ENCODE data around the gene WIPF3.
A peak's percentile ranks its signal among the peaks of the same experiment; 100 is the strongest.
"Not testable (repeated sequence)": the region's sequence is repeated elsewhere in the genome, so short reads cannot be mapped to it uniquely, and the experiment has no call there.

The WIPF3 gene

DNA sequence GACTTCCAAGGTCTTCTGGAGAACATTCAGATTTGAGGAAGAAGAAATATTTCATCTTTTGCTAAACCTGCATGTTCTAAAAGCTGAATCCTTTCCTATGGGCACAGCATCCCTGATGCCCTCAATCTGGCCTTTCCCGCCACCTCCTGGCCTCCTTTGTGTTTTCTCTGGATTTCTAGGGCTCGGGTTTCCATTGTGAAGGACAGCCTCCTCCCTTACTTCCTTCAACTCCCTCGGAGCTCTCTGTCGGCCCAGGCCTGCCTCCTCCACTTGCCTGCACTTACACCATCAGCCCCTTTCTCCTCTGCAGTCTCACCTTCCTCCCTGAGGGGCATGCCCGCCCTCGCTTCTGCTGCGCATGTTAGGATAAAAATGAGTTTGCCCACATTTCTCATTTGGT, 75.4 kb downstream of the WIPF3 start:
- no peaks in the 10 kb centered on the region for H3K9me3 ChIP-seq (ENCODE audit: control insufficient read depth, insufficient read depth, low read length)
- H3K4me3 ChIP-seq (ENCODE audit: low read depth, low read length) = no peak overlapping the region
- no peaks in the 10 kb centered on the region for H3K36me3 ChIP-seq (ENCODE audit: control insufficient read depth, insufficient read depth, low read length)
- peaks cover 32% of the 10 kb centered on the region for H3K4me1 ChIP-seq (ENCODE audit: control insufficient read depth, insufficient read depth, low read length)
- no peak overlapping the region for H3K9ac ChIP-seq (ENCODE audit: low read depth, low read length)
- H3K27ac ChIP-seq (ENCODE audit: low read depth, low read length) = no peak overlapping the region
- H3K27me3 ChIP-seq (ENCODE audit: control insufficient read depth, insufficient read depth, low read length) = no peaks in the 10 kb centered on the region

DNA sequence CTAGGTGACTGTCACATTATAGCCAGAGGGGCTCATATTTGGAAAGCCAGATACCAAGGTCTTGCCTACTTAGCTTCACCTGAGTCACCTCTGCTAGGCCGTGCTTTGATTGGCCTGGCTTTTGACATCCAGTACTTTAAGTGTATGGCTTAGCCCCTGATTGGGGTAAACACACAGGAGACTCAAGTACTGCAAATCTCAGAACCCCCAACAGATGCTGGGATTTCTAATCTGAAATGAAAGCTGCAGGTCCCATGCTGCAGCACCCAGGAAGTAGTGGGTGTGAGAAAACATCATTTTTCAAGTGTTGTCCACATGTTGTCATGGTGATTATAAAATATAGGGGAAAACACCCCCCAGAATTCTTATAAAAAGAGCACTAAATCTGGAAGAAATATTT, 76.2 kb downstream of the WIPF3 start:
- no peak overlapping the region for H3K4me3 ChIP-seq (ENCODE audit: low read depth, low read length)
- no peak overlapping the region for H3K9ac ChIP-seq (ENCODE audit: low read depth, low read length)
- H3K9me3 ChIP-seq (ENCODE audit: control insufficient read depth, insufficient read depth, low read length) = no peaks in the 10 kb centered on the region
- H3K36me3 ChIP-seq (ENCODE audit: control insufficient read depth, insufficient read depth, low read length) = peaks cover 3% of the 10 kb centered on the region; the same call in 1 of the 2 replicates
- H3K4me1 ChIP-seq (ENCODE audit: control insufficient read depth, insufficient read depth, low read length) = peaks cover 32% of the 10 kb centered on the region
- no peak overlapping the region for H3K27ac ChIP-seq (ENCODE audit: low read depth, low read length)
- no peaks in the 10 kb centered on the region for H3K27me3 ChIP-seq (ENCODE audit: control insufficient read depth, insufficient read depth, low read length)

DNA sequence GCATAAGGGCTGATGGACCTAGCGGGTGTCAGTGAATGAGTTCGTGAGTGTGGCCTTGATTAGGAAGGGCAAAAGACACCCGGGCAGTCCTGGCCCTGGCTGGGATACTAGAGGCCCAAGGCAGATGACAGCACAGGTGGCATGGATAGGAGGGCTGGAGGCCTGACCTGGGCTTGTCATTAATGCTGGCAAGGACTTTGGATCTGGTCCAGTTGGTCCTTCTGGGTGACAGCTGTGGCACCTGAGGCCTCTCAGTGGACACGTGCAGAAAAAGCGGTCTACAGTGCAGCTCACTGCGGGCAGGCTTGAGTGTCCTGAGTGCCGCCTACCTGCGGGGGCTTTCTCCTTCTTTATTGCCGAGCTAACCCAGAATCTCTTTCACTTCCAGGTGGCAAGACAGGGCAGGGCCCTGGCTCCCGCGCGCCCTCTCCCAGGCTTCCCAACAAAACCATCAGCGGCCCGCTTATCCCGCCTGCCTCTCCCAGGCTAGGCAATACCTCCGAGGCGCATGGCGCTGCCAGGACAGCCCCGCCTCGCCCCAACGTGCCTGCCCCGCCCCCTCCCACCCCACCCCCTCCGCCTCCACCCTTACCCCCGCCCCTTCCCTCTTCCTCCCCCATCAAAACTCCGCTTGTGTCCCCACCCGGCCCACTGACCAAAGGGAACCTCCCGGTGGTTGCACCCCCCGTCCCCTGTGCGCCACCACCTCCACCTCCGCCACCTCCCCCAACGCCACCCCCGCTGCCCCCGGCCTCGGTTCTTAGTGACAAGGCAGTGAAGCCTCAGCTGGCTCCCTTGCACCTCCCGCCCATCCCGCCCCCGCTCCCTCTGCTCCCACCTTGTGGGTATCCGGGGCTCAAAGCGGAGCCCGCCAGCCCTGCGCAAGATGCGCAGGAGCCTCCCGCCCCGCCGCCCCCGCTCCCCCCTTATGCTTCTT, 77.4 kb downstream of the WIPF3 start:
- Histone ChIP-seq H3K9ac (ENCODE audit: low read depth, low read length) (no peak overlapping the region), H3K27ac (ENCODE audit: low read depth, low read length) (no peak overlapping the region)

DNA sequence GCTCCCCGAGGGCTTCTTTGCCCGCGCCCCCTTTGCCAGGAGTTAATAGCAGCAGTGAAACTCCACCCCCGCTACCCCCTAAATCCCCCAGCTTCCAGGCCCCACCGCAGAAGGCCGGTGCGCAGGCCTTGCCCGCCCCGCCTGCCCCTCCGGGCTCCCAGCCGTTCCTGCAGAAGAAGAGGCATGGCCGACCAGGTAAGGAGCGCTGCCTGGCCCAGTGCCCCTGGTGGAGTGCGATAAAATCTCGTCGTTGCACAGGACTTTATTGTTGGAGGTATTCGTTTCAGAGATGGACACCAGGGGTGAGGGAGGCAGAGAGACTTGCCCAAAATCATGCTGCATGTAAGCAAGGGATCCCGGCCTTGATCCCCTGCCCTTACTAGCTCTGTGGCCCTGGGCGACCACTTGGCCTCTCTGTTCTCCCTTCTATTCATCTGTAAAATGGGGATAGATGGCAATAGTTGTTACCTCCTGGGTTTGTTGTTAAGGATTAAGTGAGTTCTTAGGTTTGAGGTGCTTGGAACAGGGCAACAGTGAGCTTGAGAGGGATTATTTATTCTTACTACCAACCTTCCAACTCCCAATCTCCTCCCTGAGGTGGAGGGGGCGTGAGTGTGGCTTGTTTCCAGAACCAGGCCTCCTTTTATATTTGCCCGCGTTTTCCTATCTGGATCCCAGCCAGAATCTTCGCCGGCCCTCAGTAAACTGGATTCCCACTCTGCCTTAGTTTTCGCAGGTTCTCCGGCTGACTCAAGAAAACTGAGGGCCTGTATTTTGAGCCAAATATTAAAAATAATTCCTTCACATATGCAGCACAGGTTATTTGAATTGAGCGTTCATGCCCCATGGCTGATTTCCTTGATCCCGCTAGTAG, 78.3 kb downstream of the WIPF3 start:
- peak overlapping the region; percentile 62 for H3K4me3 ChIP-seq (ENCODE audit: low read depth, low read length)
- H3K9ac ChIP-seq (ENCODE audit: low read depth, low read length) = no peak overlapping the region
- no peak overlapping the region for H3K27ac ChIP-seq (ENCODE audit: low read depth, low read length)
- H3K27me3 ChIP-seq (ENCODE audit: control insufficient read depth, insufficient read depth, low read length) = no peaks in the 10 kb centered on the region
- peaks cover 32% of the 10 kb centered on the region for H3K4me1 ChIP-seq (ENCODE audit: control insufficient read depth, insufficient read depth, low read length)
- no peaks in the 10 kb centered on the region for H3K9me3 ChIP-seq (ENCODE audit: control insufficient read depth, insufficient read depth, low read length)
- H3K36me3 ChIP-seq (ENCODE audit: control insufficient read depth, insufficient read depth, low read length) = peaks cover 25% of the 10 kb centered on the region

More for the DNA sequence above, 77.4 kb downstream of the WIPF3 start:
- peaks cover 32% of the 10 kb centered on the region for H3K4me1 ChIP-seq (ENCODE audit: control insufficient read depth, insufficient read depth, low read length)
- no peaks in the 10 kb centered on the region for H3K27me3 ChIP-seq (ENCODE audit: control insufficient read depth, insufficient read depth, low read length)
- H3K9me3 ChIP-seq (ENCODE audit: control insufficient read depth, insufficient read depth, low read length) = no peaks in the 10 kb centered on the region
- H3K36me3 ChIP-seq (ENCODE audit: control insufficient read depth, insufficient read depth, low read length) = peaks cover 16% of the 10 kb centered on the region; the same call in 1 of the 2 replicates
- peak overlapping the region; percentile 62 for H3K4me3 ChIP-seq (ENCODE audit: low read depth, low read length)

DNA sequence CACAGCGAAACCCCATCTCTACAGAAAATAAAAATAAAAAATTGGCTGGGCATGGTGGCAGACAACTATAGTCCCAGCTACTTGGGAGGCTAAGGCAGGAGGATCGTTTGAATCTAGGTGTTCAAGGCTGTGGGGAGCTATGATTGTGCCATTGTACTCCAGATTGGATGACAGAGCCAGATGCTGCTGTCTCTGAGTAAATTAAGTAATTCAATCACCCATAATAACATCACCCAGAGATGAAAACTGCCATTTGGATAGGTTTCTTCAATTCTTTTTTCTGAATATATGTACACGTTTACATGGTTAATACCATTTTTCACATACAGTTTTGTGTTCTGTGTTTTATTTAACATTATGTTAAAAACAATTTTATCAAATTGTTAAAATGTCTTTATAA, 79.3 kb downstream of the WIPF3 start:
- Histone ChIP-seq H3K9me3 (ENCODE audit: control insufficient read depth, insufficient read depth, low read length) (no peaks in the 10 kb centered on the region), H3K9ac (ENCODE audit: low read depth, low read length) (no peak overlapping the region), H3K36me3 (ENCODE audit: control insufficient read depth, insufficient read depth, low read length) (peaks cover 33% of the 10 kb centered on the region), H3K4me3 (ENCODE audit: low read depth, low read length) (no peak overlapping the region), H3K27me3 (ENCODE audit: control insufficient read depth, insufficient read depth, low read length) (no peaks in the 10 kb centered on the region), H3K4me1 (ENCODE audit: control insufficient read depth, insufficient read depth, low read length) (peaks cover 32% of the 10 kb centered on the region), H3K27ac (ENCODE audit: low read depth, low read length) (no peak overlapping the region)

DNA sequence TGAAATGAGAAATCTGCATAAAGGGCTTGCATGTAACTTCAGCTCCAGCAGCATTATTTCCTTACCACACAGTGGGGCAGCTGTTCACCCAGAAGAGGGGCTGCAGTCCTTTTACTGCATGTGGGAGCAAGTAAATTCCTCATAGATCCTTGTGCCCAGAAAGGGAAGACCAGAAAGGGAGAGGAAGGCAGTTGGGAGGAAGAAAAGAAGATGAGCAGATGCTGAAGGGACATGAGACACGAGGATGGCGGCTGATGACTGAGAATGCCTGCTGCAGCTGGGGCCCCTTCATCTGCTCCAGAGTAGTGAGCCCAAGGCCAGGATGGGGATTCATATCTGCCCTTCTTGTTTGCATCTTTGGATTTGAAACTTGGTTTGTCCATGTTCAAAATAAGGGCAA, 80.5 kb downstream of the WIPF3 start:
- Histone ChIP-seq H3K4me1 (ENCODE audit: control insufficient read depth, insufficient read depth, low read length) (peaks cover 28% of the 10 kb centered on the region), H3K9me3 (ENCODE audit: control insufficient read depth, insufficient read depth, low read length) (no peaks in the 10 kb centered on the region), H3K4me3 (ENCODE audit: low read depth, low read length) (no peak overlapping the region), H3K27me3 (ENCODE audit: control insufficient read depth, insufficient read depth, low read length) (no peaks in the 10 kb centered on the region), H3K27ac (ENCODE audit: low read depth, low read length) (no peak overlapping the region), H3K36me3 (ENCODE audit: control insufficient read depth, insufficient read depth, low read length) (peaks cover 38% of the 10 kb centered on the region), H3K9ac (ENCODE audit: low read depth, low read length) (no peak overlapping the region)

DNA sequence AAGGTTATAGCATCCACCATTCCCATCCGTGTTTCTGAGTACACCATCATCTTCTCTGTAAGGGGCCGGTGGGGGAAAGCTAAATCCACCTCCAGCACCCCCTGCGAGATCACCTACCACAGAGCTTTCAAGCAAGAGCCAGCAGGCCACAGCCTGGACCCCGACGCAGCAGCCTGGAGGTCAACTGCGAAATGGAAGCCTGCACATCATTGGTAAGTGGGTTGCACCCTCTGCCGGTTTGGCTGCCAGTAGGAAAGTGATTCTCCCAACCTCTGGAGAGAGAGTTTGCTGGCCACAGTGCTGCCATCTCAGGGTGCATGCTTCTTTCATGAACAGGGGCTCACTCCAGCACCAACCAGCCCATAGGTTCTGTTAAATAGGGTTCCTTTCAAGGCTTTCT, 81.7 kb downstream of the WIPF3 start:
- no peaks in the 10 kb centered on the region for H3K27me3 ChIP-seq (ENCODE audit: control insufficient read depth, insufficient read depth, low read length)
- no peak overlapping the region for H3K9ac ChIP-seq (ENCODE audit: low read depth, low read length)
- no peak overlapping the region for H3K4me3 ChIP-seq (ENCODE audit: low read depth, low read length)
- no peaks in the 10 kb centered on the region for H3K9me3 ChIP-seq (ENCODE audit: control insufficient read depth, insufficient read depth, low read length)
- H3K27ac ChIP-seq (ENCODE audit: low read depth, low read length) = no peak overlapping the region
- H3K4me1 ChIP-seq (ENCODE audit: control insufficient read depth, insufficient read depth, low read length) = peaks cover 16% of the 10 kb centered on the region
- H3K36me3 ChIP-seq (ENCODE audit: control insufficient read depth, insufficient read depth, low read length) = peaks cover 46% of the 10 kb centered on the region

DNA sequence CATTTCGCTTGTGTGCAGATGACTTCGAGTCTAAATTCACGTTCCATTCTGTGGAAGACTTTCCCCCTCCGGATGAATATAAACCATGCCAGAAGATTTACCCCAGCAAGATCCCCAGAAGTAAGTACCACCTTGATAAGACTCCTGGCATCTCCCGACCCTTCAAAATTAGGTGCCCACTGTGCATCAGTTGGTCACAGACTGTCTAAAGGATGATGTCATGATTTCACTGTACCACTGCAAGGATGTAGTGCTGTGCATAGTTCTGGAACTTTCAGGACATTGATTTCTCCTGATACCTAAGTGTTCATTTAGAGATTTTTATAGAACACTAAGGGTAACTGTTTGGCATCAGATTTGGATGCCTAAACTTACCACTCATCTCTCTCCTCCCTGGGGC, 83.0 kb downstream of the WIPF3 start:
- peaks cover 9% of the 10 kb centered on the region for H3K4me1 ChIP-seq (ENCODE audit: control insufficient read depth, insufficient read depth, low read length)
- no peak overlapping the region for H3K9ac ChIP-seq (ENCODE audit: low read depth, low read length)
- H3K9me3 ChIP-seq (ENCODE audit: control insufficient read depth, insufficient read depth, low read length) = no peaks in the 10 kb centered on the region
- no peak overlapping the region for H3K27ac ChIP-seq (ENCODE audit: low read depth, low read length)
- no peaks in the 10 kb centered on the region for H3K27me3 ChIP-seq (ENCODE audit: control insufficient read depth, insufficient read depth, low read length)
- peaks cover 49% of the 10 kb centered on the region for H3K36me3 ChIP-seq (ENCODE audit: control insufficient read depth, insufficient read depth, low read length)
- no peak overlapping the region for H3K4me3 ChIP-seq (ENCODE audit: low read depth, low read length)

DNA sequence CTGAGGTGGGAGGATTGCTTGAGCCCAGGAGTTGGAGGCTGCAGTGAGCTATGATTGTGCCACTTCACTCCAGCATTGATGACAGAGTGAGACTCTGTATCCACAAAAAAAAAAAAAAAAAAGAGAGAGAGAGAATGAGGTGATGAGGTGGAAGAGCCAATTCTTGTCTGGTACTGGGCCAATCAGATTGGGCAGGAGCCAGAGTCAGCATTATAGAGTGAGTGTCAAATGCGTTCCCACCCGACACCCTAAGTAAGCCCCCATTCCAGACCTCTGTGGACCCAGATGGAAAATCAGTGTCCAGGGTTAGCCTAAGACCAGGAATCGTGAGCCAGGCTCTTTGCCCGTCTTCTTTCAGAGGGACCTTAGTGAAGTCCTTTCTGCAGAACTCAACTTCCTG, 83.9 kb downstream of the WIPF3 start:
- no peaks in the 10 kb centered on the region for H3K9me3 ChIP-seq (ENCODE audit: control insufficient read depth, insufficient read depth, low read length)
- H3K9ac ChIP-seq (ENCODE audit: low read depth, low read length) = no peak overlapping the region
- no peaks in the 10 kb centered on the region for H3K27me3 ChIP-seq (ENCODE audit: control insufficient read depth, insufficient read depth, low read length)
- H3K4me1 ChIP-seq (ENCODE audit: control insufficient read depth, insufficient read depth, low read length) = peaks cover under 1% of the 10 kb centered on the region
- H3K27ac ChIP-seq (ENCODE audit: low read depth, low read length) = no peak overlapping the region
- H3K4me3 ChIP-seq (ENCODE audit: low read depth, low read length) = no peak overlapping the region
- peaks cover 57% of the 10 kb centered on the region for H3K36me3 ChIP-seq (ENCODE audit: control insufficient read depth, insufficient read depth, low read length)

DNA sequence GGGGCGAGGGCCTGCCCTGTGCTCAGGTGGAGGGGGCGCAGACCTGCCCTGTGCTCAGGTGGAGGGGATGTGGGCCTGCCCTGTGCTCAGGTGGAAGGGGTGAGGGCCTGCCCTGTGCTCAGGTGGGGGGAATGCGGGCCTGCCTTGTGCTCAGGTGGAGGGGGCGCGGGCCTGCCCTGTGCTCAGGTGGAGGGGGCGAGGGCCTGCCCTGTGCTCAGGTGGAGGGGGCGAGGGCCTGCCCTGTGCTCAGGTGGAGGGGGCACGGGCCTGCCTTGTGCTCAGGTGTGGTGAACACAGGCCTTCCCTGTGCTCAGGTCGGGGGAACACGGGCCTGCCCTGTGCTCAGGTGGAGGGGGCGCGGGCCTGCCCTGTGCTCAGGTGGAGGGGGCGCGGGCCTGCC, 84.5 kb downstream of the WIPF3 start:
- not testable (repeated sequence) for H3K4me1 ChIP-seq (ENCODE audit: control insufficient read depth, insufficient read depth, low read length); H3K9ac ChIP-seq (ENCODE audit: low read depth, low read length); H3K9me3 ChIP-seq (ENCODE audit: control insufficient read depth, insufficient read depth, low read length); H3K27me3 ChIP-seq (ENCODE audit: control insufficient read depth, insufficient read depth, low read length); H3K27ac ChIP-seq (ENCODE audit: low read depth, low read length); H3K4me3 ChIP-seq (ENCODE audit: low read depth, low read length)
- H3K36me3 ChIP-seq (ENCODE audit: control insufficient read depth, insufficient read depth, low read length) = peaks cover 62% of the 10 kb centered on the region

DNA sequence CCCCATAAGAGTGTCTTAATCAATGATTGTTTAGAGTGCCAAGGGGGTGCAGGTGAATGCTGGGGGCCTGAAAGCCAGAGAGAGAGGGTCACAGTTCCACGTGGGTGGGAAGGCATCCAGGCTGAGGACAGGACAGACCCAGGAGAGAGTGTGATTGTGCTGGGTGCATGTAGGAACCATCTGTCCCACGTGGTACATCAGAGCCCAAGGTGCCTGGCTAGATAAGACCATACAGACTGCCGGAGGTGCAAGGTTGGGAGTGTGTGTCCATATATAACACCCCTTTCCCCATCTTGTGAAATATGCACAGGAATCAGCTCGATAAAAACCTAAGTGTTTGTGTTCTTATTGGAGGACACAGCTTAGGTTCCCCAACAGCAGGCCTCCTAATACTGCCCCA, 85.5 kb downstream of the WIPF3 start:
- Histone ChIP-seq H3K9ac (ENCODE audit: low read depth, low read length) (no peak overlapping the region), H3K4me3 (ENCODE audit: low read depth, low read length) (no peak overlapping the region), H3K36me3 (ENCODE audit: control insufficient read depth, insufficient read depth, low read length) (peaks cover 68% of the 10 kb centered on the region), H3K27me3 (ENCODE audit: control insufficient read depth, insufficient read depth, low read length) (no peaks in the 10 kb centered on the region), H3K9me3 (ENCODE audit: control insufficient read depth, insufficient read depth, low read length) (peaks cover under 1% of the 10 kb centered on the region), H3K4me1 (ENCODE audit: control insufficient read depth, insufficient read depth, low read length) (no peaks in the 10 kb centered on the region), H3K27ac (ENCODE audit: low read depth, low read length) (no peak overlapping the region)

All from HUES48 (cell line).